ENCODE measurements around the gene DOCK4. TPM values are rescaled to one million over a fixed set of nuclear protein-coding genes. Genes with fewer than 3 reads are reported as not detected.

The DOCK4 gene
- total RNA-seq, 4 donors from 2014 or later = 6.4 to 20.5 (median 9.7) TPM

GRCh38 chr7:112059675-112060074 lies 146.5 kb downstream of the DOCK4 start:
- no peak for DNase-seq (ENCODE audit: low spot score in 2 of 2)
- Histone ChIP-seq H3K4me3 (no peak overlapping the region), H3K36me3 (no peaks in the 10 kb centered on the region), H3K4me1 (peaks cover 4% of the 10 kb centered on the region), H3K27ac (no peak overlapping the region), H3K9me3 (no peaks in the 10 kb centered on the region), H3K27me3 (no peaks in the 10 kb centered on the region)
- TF ChIP-seq POLR2A (IDR thresholded peaks at IDR 0.05) (no peak), EP300 (IDR thresholded peaks at IDR 0.05) (no peak), POLR2AphosphoS5 (IDR thresholded peaks at IDR 0.05) (no peak)
- 81% methylated on average over 1 of the region's 1 CpG for WGBS

GRCh38 chr7:112058686-112059085 lies 147.5 kb downstream of the DOCK4 start:
- Histone ChIP-seq H3K36me3 (no peaks in the 10 kb centered on the region), H3K4me3 (no peak overlapping the region), H3K9me3 (no peaks in the 10 kb centered on the region), H3K27me3 (no peaks in the 10 kb centered on the region), H3K27ac (no peak overlapping the region), H3K4me1 (peaks cover 4% of the 10 kb centered on the region)
- TF ChIP-seq CTCF (IDR thresholded peaks at IDR 0.05) (no peak), EP300 (IDR thresholded peaks at IDR 0.05) (no peak), POLR2AphosphoS5 (IDR thresholded peaks at IDR 0.05) (no peak), POLR2A (IDR thresholded peaks at IDR 0.05) (no peak)
- no peak for DNase-seq (ENCODE audit: low spot score in 2 of 2)
- 86% methylated on average over 1 of the region's 1 CpG for WGBS

GRCh38 chr7:112056409-112056808 lies 149.8 kb downstream of the DOCK4 start:
- Histone ChIP-seq H3K27me3 (no peaks in the 10 kb centered on the region), H3K36me3 (no peaks in the 10 kb centered on the region), H3K9me3 (no peaks in the 10 kb centered on the region), H3K4me1 (peaks cover 9% of the 10 kb centered on the region), H3K27ac (no peak overlapping the region), H3K4me3 (no peak overlapping the region)
- TF ChIP-seq EP300 (IDR thresholded peaks at IDR 0.05) (no peak), CTCF (IDR thresholded peaks at IDR 0.05) (no peak), POLR2AphosphoS5 (IDR thresholded peaks at IDR 0.05) (no peak), POLR2A (IDR thresholded peaks at IDR 0.05) (no peak)
- no peak for DNase-seq (ENCODE audit: low spot score in 2 of 2)
- WGBS = 53% methylated on average over 2 of the region's 2 CpGs

- H3K36me3 ChIP-seq = no peaks in the 10 kb centered on the region
- 91% methylated on average over 5 of the region's 5 CpGs for WGBS
- TF ChIP-seq POLR2A (IDR thresholded peaks at IDR 0.05) (no peak), POLR2AphosphoS5 (IDR thresholded peaks at IDR 0.05) (no peak), CTCF (IDR thresholded peaks at IDR 0.05) (no peak), EP300 (IDR thresholded peaks at IDR 0.05) (no peak)
- H3K4me1 ChIP-seq = peaks cover 6% of the 10 kb centered on the region
- H3K9me3 ChIP-seq = no peaks in the 10 kb centered on the region
- H3K4me3 ChIP-seq = no peak overlapping the region
- no peak overlapping the region for H3K27ac ChIP-seq
- H3K27me3 ChIP-seq = no peaks in the 10 kb centered on the region
- DNase-seq (ENCODE audit: low spot score in 2 of 2) = no peak
These were observed 152.5 kb downstream of the DOCK4 start for GRCh38 chr7:112053737-112054069.

GRCh38 chr7:112052993-112053736 lies 153.0 kb downstream of the DOCK4 start:
- 88% methylated on average over 1 of the region's 1 CpG for WGBS
- Histone ChIP-seq H3K27ac (no peak overlapping the region), H3K4me1 (peaks cover 6% of the 10 kb centered on the region), H3K4me3 (no peak overlapping the region), H3K9me3 (no peaks in the 10 kb centered on the region), H3K36me3 (no peaks in the 10 kb centered on the region), H3K27me3 (no peaks in the 10 kb centered on the region)
- no peak for TF ChIP-seq POLR2A (IDR thresholded peaks at IDR 0.05)
- TF ChIP-seq POLR2AphosphoS5 (IDR thresholded peaks at IDR 0.05) = no peak
- no peak for TF ChIP-seq CTCF (IDR thresholded peaks at IDR 0.05)
- TF ChIP-seq EP300 (IDR thresholded peaks at IDR 0.05) = no peak
- DNase-seq (ENCODE audit: low spot score in 2 of 2) = no peak
